DMS114 treated with DMSO at 0.1 percent for 48 hours (cell line): ENCODE data around the gene LAG3.
"Not testable (repeated sequence)": the region's sequence is repeated elsewhere in the genome, so short reads cannot be mapped to it uniquely, and the experiment has no call there.

Experiments used
- DNase-seq: peaks from one replicate; lab custom pipeline; 2025; ENCODE audit not compliant: unreplicated experiment; lab: John Stamatoyannopoulos, UW

The LAG3 gene

GRCh38 chr12:6772331-6772695 is at the start of gene LAG3:
Gene LAG3, plus strand, starts transcription at chr12:6772520. Its CDS starts 333 bp downstream, at chr12:6772853.
- DNase-seq, result no peak

- no peak for DNase-seq
These were observed 49.5 kb upstream of the LAG3 start for GRCh38 chr12:6722863-6723262.

GRCh38 chr12:6723607-6724408 is 48.5 kb upstream of the LAG3 start, which contains the start of gene COPS7A:
Gene COPS7A, plus strand, starts transcription at chr12:6724046. Its CDS starts 611 bp downstream, at chr12:6724657.
- DNase-seq, result peak; percentile 99

GRCh38 chr12:6724409-6724797 is 47.9 kb upstream of the LAG3 start:
- DNase-seq, result no peak

- DNase-seq, result no peak
These were observed 47.0 kb upstream of the LAG3 start for GRCh38 chr12:6725350-6725749.

- no peak for DNase-seq
These were observed 43.1 kb upstream of the LAG3 start for GRCh38 chr12:6729186-6729585.

- no peak for DNase-seq
These were observed 42.2 kb upstream of the LAG3 start for GRCh38 chr12:6730169-6730568.

- no peak for DNase-seq
These were observed 37.6 kb upstream of the LAG3 start for GRCh38 chr12:6734506-6735387.

GRCh38 chr12:6735448-6736191 is 36.7 kb upstream of the LAG3 start:
- DNase-seq, result peak; percentile 43

GRCh38 chr12:6736754-6737153 is 35.6 kb upstream of the LAG3 start:
- no peak for DNase-seq

GRCh38 chr12:6742080-6742479 is 30.2 kb upstream of the LAG3 start:
- not testable (repeated sequence) for DNase-seq

GRCh38 chr12:6742834-6743233 is 29.5 kb upstream of the LAG3 start:
- no peak for DNase-seq

GRCh38 chr12:6743300-6743699 is 29.0 kb upstream of the LAG3 start:
- not testable (repeated sequence) for DNase-seq

GRCh38 chr12:6745741-6746525 is 26.4 kb upstream of the LAG3 start:
- no peak for DNase-seq

GRCh38 chr12:6747216-6747615 is 25.1 kb upstream of the LAG3 start:
- no peak for DNase-seq

GRCh38 chr12:6748761-6749160 is 23.6 kb upstream of the LAG3 start:
- DNase-seq, result no peak

GRCh38 chr12:6750506-6750905 is 21.8 kb upstream of the LAG3 start:
- no peak for DNase-seq

- DNase-seq, result no peak
These were observed 20.6 kb upstream of the LAG3 start for GRCh38 chr12:6751767-6752166.

- no peak for DNase-seq
These were observed 20.0 kb upstream of the LAG3 start for GRCh38 chr12:6752167-6752920.
